HG03039 (cell line): ENCODE results near the gene IGFBP3.

Source experiments
- ATAC-seq: cut with Tn5 transposase; IDR thresholded peaks from one replicate; pipeline ENCODE4 v1.9.1; 2021; ENCODE audit warnings: mild to moderate bottlenecking, moderate library complexity; ENCODE audit not compliant: unreplicated experiment

The IGFBP3 gene

DNA sequence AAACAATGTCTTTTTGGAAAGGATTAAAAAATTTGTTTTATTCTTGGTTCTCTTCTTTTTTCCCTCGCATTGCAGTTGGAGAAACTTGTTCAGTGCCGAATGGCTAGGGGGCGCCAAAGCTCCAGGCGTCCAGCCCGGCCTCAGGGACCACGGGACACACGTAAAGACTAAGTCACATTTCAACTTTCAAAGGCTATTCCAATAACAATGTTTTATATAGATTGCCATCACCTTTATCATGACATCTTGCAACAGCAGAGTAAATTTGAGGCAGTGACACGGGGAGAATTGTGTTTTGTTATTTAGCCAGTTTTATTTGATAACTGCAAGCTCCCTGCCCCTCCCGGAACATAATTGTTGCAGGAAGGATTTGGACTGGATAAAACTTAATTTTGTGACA, 2.2 kb upstream of the IGFBP3 start:
- ATAC-seq: no peak

DNA sequence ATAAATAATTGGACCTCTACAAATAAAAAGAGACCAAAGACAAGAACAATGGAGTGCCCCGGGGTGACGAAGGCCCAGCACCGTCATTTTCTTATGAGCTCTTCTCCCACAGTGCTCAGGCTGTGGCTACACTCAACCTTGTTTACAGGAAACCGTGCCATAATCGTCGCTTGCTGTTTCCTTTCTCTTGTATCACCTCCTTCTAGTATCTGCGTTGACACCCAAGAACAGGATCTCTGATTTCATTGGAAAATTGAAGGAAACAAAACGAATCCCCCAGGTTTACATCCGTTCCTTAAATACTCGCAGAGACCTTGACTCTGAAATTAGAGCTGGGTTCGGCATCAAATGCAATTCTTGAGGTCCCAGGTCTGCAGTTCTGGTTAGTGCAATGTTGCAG, 1.7 kb upstream of the IGFBP3 start:
- no peak for ATAC-seq

DNA sequence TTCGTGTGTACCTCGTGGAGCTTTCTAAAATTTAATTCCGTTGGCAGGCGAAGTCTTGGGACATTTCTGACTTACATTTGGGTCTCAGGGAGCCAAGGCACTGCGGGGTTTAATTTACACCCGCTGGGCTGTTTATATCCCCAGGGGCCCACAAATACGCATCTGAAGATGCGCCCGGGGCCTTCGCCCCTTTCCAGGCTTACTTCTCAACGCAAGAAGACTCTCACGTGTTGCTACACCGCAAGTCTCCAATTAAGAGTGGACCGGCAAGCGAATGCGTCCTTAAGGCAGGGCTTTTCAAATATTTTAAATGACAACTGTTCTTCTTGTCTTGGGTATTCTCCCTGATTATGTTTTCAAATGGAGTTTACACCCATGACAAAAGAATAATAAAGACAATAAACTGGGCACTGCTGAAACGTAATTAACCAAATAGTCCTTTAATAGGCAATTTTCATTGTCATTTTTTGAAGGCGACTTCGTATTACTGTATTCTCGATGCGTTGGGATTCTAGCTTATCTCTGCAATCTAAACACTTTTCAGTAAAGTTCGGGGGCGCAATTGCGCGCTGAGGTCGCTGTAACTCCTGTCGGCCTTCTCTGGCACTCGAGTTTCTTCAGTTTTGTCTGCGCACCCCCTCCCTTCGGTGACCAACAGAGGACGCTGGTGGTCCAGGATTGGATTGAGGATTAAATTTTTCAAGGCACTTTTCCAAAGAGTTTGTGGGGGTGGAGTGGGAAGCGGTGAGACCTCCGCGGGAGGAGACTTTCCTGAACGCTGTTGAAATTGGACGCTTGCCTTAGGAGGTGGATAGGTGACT, 837 bp upstream of the IGFBP3 start:
- no peak for ATAC-seq

DNA sequence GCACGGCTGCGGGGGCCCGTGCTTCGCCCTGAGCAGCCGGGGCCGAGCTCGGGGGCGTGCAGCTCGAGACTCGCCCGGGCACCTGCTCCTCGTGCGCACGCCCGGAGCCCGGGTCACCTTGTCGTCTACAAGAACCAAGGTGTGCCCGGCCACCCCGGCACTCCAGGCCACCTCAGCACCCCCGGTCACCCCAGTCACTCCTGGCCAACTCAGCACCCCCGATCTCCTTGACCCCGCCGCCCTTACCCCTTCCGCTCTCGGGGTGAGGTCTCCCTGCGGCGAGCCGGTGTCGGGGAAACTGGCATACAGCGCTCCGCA, 268 bp upstream of the IGFBP3 start:
- ATAC-seq: no peak

DNA sequence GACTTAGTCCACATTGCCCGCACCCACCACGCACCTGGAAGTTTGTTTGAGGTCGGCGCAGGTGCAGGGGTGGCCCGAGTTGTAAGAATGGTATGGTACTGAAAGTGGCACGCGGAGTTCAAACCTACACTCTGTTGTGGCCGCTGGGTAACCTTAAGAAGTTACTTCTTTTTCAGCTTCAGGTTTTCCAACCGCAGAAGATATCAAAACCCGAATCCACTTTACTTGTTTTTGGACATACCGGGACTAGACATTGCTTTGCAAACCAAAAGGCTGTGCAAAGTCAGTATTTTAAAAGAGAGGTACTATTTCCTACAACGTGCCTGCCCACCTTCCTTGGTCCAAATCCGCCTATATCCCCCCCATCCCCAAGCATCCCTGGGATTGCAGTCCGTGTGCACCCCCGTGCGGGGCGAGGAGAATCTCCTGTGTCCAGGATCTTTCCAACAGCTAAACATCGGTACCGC, 1.0 kb downstream of the IGFBP3 start:
- ATAC-seq: no peak

DNA sequence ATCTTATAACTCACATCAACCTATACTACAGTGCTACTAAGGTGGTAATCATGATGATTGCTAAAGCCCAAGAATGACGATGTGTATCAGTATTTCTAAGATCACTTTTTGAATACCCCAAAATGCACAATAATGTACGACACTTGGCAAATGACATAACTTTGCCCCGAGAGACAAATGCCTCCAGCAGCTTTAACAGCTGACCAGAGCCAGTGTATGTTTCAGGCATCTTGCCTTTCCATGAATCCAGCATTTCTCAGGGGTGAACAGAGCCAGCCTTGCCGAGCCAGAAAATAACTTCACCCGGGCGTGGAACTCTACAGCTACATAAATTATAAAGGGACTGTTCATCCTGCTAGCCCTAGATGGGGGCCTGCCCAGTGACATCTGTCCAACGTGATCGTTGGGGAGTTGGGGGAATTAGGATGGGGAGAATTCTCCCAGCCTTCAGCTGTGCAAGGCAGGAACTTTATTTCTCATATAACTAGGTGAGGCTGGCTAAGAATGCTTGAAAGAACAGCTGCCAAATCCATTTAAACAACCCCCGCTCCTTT, 1.8 kb downstream of the IGFBP3 start:
- no peak for ATAC-seq

DNA sequence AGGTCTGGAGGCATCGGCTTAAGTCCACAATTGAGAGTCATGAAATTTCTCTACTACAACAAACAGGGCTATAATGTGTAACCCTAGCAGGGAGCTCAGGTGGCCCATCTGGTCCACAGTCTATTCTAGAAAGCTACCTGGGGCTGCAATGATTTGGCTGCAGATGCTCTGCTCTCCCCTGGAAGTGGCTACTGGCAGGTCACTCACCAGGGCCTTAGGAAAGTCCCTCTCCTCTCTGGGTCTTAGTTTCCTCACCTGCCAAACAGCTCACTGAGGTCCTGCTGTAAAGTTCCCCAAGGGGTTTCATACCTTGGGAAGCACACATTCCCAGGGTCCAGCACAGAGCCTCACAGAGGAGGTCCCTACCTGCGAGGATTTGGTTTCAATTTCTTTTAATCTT, 2.5 kb downstream of the IGFBP3 start:
- ATAC-seq: no peak

DNA sequence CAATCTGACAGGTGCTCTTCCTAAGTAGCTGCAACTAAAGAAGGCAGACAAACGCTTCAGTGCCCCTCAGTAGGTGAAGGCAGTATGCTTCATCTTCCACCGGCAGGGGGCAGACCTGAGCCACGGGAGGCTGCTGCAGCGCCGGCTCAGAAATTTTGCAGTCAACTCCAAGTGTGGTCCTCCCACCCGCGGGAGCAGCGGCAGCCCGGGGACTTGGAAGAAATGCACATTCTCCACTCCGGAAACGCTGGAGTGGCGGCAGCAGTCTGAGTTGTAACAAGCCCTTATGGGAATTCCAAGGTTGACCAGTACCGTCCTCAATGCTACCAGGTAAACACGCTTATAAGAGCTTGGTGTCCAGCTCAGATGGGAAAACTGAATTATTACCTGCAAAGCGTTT, 3.4 kb downstream of the IGFBP3 start:
- no peak for ATAC-seq

DNA sequence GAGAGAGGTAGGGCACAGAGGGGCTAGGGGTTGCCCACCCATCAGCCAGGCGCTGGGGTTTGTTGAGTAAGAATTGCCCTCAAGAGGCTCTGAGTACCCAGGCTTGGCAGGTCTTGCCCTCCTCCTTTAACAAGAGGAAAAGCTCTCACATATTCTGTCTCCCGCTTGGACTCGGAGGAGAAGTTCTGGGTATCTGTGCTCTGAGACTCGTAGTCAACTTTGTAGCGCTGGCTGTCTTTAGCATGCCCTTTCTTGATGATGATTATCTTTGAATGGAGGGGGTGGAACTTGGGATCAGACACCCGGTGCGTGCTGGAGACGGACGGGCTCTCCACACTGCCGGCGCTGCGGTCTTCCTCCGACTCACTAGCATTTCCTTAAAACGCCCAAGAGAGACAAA, 4.0 kb downstream of the IGFBP3 start:
- ATAC-seq: no peak

DNA sequence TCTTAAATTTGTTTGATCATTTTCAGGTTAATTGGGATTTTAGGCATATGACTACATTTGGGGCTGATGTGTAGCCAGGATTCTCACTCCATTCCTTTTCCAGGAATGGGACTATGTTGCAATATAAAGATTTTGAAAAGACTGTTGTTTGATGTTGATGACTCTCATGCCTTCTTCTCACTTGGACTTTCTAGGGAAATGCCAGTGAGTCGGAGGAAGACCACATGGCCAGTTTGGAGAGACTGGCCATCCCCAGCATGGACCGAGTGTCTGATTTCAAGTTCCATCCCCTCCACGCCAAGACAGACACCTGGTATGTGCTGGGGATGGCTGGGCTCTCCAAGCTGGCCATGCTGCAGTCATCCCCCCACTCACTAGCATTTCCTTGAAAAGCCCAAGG, 5.5 kb downstream of the IGFBP3 start:
- ATAC-seq: no peak

DNA sequence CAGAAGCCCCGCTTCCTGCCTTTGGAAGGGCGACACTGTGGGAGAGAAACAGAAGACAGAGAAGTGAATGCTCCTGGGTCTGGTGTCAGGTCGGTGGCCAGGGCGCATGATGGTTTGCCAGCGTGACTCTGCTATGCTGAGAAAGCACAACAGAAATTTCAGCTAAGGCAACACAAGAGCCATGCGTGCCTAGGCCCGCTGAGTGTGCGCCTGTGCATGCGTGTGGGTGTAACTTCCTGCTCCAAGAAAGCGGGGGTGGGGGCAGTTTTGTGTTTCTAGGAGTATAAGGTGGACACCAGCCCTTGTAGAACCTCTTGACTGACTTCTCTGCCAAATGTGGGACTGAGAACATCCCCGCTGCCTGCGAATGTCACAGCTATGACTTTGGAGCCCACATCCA, 6.2 kb downstream of the IGFBP3 start:
- ATAC-seq: no peak

DNA sequence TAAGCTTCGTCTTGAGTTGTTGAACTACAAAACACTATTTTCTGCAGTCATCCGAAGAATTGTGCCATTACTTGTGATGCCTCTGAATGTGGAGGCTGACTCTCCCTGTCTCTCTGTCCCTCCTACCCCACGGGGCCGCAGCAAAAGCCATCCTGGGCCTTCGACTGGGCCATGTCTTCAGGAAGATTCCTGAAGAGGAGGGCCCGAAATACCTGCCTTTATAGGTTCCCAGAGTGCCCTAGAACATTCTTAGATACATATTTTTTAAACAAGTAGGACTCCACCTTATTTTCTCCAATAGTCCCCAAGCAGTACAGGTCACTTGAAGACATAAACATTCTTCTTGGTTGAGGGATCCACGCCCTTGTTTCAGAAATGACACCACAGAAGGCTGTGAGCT, 8.1 kb downstream of the IGFBP3 start:
- ATAC-seq: no peak

DNA sequence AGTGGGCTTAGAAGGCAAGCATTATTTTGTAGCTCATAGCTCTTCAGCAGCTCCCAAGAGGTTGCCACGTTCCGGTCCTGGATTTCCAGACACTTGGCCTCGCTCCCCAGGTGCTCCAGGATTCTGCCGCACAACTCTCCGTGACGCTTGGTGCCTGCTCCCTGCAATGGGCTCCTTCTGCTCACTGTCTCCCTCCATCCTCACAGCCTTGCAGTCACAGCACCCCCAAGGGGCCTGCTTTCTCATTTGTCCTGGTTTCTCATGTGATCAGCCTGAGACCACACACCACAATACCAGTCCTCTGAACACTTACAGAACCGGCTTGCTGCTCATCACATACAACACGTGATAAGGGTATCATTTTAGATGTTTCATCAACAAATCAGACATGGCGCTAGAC, 9.8 kb downstream of the IGFBP3 start:
- no peak for ATAC-seq

DNA sequence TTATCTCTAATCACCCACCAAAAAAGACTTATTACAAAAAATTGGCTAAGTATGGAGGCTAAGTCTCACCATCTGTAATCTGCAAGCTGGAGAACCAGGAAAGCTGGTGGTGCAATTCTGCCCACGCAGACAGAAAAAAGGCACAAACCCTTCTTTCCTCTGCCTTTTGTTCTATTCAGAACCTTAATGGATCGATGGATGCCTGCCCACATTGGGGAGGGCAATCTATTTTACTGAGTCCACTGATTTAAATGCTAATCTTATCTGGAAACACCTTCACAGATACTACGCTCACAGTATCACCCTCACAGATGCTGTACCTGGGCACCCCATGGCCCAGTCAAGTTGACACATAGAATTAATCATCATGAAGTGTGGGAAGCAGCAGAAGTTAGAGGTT, 10.2 kb downstream of the IGFBP3 start:
- ATAC-seq: no peak

DNA sequence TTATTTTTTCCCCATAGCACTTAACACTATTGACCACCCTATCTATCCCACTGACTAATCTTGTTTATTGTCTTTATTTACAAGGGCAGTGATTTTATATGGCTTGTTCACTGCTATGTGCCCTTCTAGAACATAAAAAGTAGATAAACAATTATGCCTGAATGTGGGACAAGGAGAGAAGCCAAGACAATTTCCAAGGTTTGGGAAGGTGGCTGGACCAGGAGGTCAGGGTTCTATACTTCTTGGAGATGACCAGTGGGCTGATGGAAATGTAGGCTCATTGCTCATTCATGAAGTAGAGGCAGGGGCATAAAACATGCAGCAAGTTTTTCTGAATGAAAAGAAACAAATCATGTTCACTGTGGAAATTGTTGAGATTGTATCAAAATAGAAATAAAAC, 11.5 kb downstream of the IGFBP3 start:
- ATAC-seq: no peak

DNA sequence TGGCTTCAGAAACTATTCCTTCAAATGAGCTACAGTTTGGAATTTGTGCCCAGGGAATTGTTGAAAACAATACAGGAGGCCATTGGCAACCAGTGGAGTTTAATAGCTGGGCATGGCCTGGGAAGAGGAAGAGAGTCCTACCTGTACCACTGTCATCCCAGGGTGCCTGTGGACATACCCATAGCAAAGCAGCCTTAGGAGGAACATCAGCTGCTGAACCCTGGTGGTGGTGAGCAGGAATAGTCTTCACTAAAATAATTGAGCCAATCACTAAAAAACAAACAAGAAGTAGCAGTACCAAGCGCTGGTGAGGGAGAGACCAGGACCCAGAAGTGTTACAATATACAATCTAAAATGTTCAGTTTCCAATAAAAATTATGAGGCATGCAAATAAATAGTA, 18.3 kb downstream of the IGFBP3 start:
- ATAC-seq: no peak

DNA sequence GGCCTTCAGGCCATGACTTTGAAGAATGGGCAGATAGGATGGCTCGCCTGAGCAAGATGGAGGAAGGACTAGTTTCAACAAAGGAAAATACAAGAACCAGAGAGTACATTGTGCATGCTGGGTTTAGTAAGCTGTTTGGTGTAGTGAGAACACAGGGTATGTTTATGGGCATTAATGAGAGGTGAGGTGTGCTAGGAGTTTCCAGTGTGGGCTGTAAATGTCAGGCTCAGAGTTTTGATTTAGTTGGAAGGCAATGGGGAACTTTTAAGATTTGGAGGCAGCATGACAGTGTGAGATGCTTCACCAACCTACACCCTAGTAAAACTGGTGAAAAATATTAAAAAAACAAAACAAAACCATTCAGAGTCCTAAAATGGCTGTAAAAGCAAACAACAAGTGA, 19.5 kb downstream of the IGFBP3 start:
- no peak for ATAC-seq

DNA sequence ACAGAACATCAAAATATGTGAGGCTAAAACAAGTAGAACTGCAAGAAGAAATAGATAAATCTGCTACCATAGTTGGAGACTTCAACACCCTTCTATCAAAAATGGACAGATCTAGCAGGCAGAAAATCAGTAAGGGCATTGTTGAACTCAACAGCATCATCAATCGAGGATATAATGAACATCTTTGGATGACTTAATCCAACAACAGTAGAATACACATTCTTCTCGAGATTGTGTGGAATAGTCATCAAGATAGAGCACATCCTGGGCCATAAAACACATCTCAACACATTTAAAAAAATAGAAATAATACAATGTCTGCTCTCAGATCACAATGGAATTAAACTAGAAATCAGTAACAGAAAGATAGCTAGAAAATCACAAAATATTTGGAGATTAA, 22.9 kb downstream of the IGFBP3 start:
- no peak for ATAC-seq

DNA sequence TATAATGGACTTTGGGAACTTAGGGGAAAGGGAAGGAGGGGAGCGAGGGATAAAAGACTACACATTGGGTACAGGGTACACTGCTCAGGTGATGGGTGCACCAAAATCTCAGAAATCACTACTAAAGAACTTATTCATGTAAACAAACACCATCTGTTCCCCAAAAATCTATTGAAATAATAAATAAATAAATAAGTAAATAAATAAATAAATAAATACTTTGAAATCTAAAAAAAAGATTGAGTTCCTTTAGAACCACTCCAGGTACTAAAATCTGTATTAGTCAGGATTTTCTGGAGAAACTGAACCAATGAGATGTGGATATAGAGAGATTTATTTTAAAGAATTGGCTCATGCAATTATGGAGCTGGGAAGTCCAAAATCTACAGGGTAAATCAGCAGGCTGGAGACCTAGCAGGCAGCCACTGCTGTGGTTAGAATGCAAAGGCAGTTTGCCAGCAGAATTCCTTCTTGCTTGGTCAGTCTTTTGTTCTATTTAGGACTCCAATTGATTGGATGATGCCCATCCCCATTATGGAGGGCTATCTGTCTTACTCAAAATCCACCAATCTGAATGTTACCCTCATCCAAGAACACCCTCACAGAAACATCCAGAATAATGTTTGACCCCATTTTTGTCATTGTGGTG, 23.9 kb downstream of the IGFBP3 start:
- ATAC-seq: no peak

DNA sequence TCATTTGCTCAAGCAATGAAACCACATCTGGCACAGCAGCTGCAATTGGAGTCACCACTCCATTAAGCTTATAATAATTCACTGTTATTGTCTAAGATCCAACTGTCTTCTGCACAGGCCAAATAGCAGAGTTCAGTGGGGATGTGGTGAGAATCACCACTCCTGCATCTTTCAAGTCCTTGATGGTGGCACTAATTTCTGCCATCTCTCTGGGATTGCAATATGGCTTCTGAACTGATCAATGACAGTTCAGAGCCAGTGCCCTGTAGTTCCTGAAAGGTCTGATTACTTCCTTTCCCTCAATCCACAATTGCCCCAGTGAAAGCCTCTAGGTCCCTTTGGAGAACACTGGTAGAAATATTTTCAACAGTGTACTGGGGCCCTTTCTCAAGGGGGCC, 26.4 kb downstream of the IGFBP3 start:
- no peak for ATAC-seq

DNA sequence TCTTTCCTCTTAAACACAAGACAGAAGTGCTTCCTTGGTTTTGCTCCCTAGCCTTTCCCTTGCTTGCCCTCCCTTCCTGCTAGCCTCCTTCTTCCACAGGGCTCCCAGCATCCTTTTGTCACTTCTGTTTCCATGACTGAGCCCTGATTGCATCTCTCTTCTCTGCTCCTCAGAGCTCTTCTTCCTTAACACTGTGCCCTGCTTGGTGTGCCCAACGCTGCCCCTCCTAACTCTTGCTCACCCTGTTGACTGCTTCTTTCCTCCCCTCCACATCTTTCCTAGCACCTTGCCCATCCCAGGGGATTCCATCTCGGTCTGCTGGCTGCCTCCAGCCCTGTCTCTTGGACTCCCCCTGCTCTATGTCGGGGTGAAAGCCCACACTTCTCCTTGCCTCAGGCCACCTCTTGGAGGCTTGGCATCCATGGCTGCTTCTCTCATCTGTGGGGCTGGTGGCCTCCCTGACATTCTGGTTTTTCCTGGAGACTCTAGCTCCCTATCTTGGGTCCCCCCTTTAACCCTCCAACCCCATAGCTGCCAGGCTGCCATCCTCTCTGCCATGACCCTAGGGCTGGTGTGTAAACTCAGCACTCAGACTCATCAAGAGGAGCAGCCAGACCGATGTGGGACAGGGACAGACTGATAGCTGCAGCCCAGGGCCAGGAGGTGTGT, 26.9 kb downstream of the IGFBP3 start:
- no peak for ATAC-seq
